Pancreas (tissue), 10 donors: ENCODE results near the gene FOS. TPM values are rescaled to one million over a fixed set of nuclear protein-coding genes. Genes with fewer than 3 reads are reported as not detected.

Experiments
- ATAC-seq, 4 donors: fragments of 200-7000 bp; cut with Tn5 transposase; one replicate each; pipeline versions ENCODE4 v1.8.0 to v1.9.1; 2020; ENCODE audit warnings: mild to moderate bottlenecking in 4 of 4, moderate library complexity in 4 of 4
- DNase-seq, 6 donors: peaks; one replicate each; pipeline ENCODE4 v3.0.0-alpha.2; 2020
- FAIRE-seq: peaks from 2 replicates; lab custom pipeline; 2012; peaks lifted over from hg19 to GRCh38; lab: Jason Lieb, UNC
- H3K27ac ChIP-seq, 4 donors: fragments of 200-600 bp; sonication (generic); 1 replicate in 3 of 4; 2 replicates in 1 of 4; pipeline versions ENCODE4 v1.5.0 to v1.8.0; 2020
- H3K27me3 ChIP-seq, 4 donors: fragments of 200-600 bp; one replicate each; pipeline ENCODE4 v1.8.0; 2021
- H3K36me3 ChIP-seq, 3 donors: fragments of 200-600 bp; sonication (generic) in 1 of 3; one replicate each; pipeline versions ENCODE4 v1.5.0 to v1.8.0; 2020 to 2021
- H3K4me1 ChIP-seq, 3 donors: fragments of 200-600 bp; one replicate each; pipeline ENCODE4 v1.8.0; 2021
- H3K4me3 ChIP-seq, 4 donors: fragments of 200-600 bp; sonication (generic) in 2 of 4; one replicate each; pipeline versions ENCODE4 v1.5.0 to v1.8.0; 2020 to 2021
- H3K9me3 ChIP-seq, 4 donors: fragments of 200-600 bp; one replicate each; pipeline ENCODE4 v1.8.0; 2021
- WGBS, 2 donors: extraction: QIAGEN DNeasy Blood & Tissue Kit; methylation state at CpG; one replicate each; pipeline ENCODE4 v1.1.7; 2013; 5-methylcytosine and 5-hydroxymethylcytosine counted together
- intact Hi-C, 3 donors: fragments of 100-400 bp; cut with DNase I; formaldehyde crosslinking; loops; one replicate each; pipeline versions ENCODE4 v1.11.1 to v1.14.2; 2022
- polyA plus RNA-seq, 2 donors: library from polyadenylated mRNA; stranded (reverse); fragments of 200-250 nt; gene quantifications; one replicate each; pipeline ENCODE4 v1.2.3, GENCODE V29; 2013
- total RNA-seq, 6 donors: library from RNA; stranded (reverse); fragmentation: NEBNext Ultra II Directional in 4 of 6; extraction: Animal tissue kit (Norgen Biotek cat#: 25700) in 4 of 6; gene quantifications; one replicate each; pipeline versions ENCODE4 v1.2.1 to v1.2.4, GENCODE V29; 2021 to 2023
- TF ChIP-seq, protein P1 (sequence below), 4 donors: fragments of 200-600 bp; sonication (generic) in 3 of 4; IDR thresholded peaks; one replicate each; pipeline versions ENCODE4 v1.5.0 to v1.8.0; 2021; ENCODE audit warnings: antibody characterized with exemption in 4 of 4
- donor health status: healthy with polysubstance abuse.
- donor health status: DM: no; HTN: no; CAD: no; lungs with moderate emphysema.
- donor health status: DM: no; HTN: no; CAD: no.
- donor health status: control.
- donor health status: control.
- donor health status: Bipolar disorder and iron deficiency.
- donor health status: DM: yes; HTN: yes; CAD: no.
- donor health status: DM: no; HTN: no; CAD: no.
- donor health status: DM: no; HTN: no; CAD: no.
- donor health status: DM: yes; HTN: yes; CAD: no.

The FOS gene
- total and polyA plus RNA-seq, 8 donors: 56.4 to 303 (median 98.2) TPM

DNA sequence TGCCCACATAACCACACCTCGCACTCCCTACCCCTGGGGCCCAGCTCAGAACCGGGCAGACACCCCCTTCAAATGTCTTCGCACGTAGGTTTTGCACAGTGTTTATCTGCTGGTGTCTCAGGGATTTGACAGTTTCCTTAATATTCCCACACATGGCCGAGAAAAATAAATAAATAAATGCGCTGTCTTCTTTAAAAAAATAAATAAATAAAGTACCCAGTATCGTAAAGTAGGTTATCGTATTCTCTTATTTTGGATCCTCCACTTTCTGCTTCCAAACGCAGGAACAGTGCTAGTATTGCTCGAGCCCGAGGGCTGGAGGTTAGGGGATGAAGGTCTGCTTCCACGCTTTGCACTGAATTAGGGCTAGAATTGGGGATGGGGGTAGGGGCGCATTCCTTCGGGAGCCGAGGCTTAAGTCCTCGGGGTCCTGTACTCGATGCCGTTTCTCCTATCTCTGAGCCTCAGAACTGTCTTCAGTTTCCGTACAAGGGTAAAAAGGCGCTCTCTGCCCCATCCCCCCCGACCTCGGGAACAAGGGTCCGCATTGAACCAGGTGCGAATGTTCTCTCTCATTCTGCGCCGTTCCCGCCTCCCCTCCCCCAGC is 710 bp upstream of the FOS start:
- peaks cover 9 to 30% (median 19%) of the 10 kb centered on the region in 3 donors for H3K4me1 ChIP-seq
- no peak for FAIRE-seq
- 0 to 1% methylated on average over 24 to 27 of the region's 27 CpGs for WGBS, 2 donors

GRCh38 chr14:75279153-75279762 is 630 bp downstream of the FOS start:
- ATAC-seq (peak; percentile 3 to 21 (median 6)), DNase-seq (peak; percentile 64 to 85 (median 75)), FAIRE-seq (no peak)
- H3K27me3 ChIP-seq: no peaks in the 10 kb centered on the region
- no peaks in the 10 kb centered on the region for H3K9me3 ChIP-seq
- H3K4me1 ChIP-seq: peaks cover 15 to 36% (median 19%) of the 10 kb centered on the region in 3 donors
- TF ChIP-seq, protein P1, sequence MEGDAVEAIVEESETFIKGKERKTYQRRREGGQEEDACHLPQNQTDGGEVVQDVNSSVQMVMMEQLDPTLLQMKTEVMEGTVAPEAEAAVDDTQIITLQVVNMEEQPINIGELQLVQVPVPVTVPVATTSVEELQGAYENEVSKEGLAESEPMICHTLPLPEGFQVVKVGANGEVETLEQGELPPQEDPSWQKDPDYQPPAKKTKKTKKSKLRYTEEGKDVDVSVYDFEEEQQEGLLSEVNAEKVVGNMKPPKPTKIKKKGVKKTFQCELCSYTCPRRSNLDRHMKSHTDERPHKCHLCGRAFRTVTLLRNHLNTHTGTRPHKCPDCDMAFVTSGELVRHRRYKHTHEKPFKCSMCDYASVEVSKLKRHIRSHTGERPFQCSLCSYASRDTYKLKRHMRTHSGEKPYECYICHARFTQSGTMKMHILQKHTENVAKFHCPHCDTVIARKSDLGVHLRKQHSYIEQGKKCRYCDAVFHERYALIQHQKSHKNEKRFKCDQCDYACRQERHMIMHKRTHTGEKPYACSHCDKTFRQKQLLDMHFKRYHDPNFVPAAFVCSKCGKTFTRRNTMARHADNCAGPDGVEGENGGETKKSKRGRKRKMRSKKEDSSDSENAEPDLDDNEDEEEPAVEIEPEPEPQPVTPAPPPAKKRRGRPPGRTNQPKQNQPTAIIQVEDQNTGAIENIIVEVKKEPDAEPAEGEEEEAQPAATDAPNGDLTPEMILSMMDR (IDR thresholded peaks at IDR 0.05): no peak
- intact Hi-C loops: no loop called here
- 0% methylated on average over 38 of the region's 38 CpGs for WGBS, 2 donors
- peak overlapping the region; percentile 99 to 100 (median 100) for H3K27ac ChIP-seq
- H3K36me3 ChIP-seq: peaks cover 0 to 18% (median 0%) of the 10 kb centered on the region in 3 donors
- peak overlapping the region; percentile 49 to 99 (median 77) for H3K4me3 ChIP-seq

More for the DNA sequence above, 710 bp upstream of the FOS start:
- ATAC-seq (peak in 1 of 4 donors; percentile 0), DNase-seq (no peak)
- H3K4me3 ChIP-seq: peak overlapping the region; percentile 29 to 99 (median 77)
- H3K27me3 ChIP-seq: no peaks in the 10 kb centered on the region
- H3K9me3 ChIP-seq: no peaks in the 10 kb centered on the region
- H3K27ac ChIP-seq: peak overlapping the region; percentile 99 to 100 (median 100)
- peaks cover 0 to 18% (median 0%) of the 10 kb centered on the region in 3 donors for H3K36me3 ChIP-seq
- TF ChIP-seq, protein P1 (IDR thresholded peaks at IDR 0.05): no peak
- intact Hi-C loops: no loop called here

DNA sequence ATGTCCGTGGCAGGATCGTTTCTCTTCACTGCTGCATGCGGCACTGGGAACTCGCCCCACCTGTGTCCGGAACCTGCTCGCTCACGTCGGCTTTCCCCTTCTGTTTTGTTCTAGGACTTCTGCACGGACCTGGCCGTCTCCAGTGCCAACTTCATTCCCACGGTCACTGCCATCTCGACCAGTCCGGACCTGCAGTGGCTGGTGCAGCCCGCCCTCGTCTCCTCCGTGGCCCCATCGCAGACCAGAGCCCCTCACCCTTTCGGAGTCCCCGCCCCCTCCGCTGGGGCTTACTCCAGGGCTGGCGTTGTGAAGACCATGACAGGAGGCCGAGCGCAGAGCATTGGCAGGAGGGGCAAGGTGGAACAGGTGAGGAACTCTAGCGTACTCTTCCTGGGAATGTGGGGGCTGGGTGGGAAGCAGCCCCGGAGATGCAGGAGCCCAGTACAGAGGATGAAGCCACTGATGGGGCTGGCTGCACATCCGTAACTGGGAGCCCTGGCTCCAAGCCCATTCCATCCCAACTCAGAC is 1.2 kb downstream of the FOS start:
- intact Hi-C loops: loop anchor here in 1 of 3 donors (10.0 kb wide), 1 partner anchor 115 kb away; no protein-coding TSS in a partner anchor
- H3K9me3 ChIP-seq: no peaks in the 10 kb centered on the region
- no peaks in the 10 kb centered on the region for H3K27me3 ChIP-seq
- 12 to 13% methylated on average over 26 of the region's 26 CpGs for WGBS, 2 donors
- ATAC-seq (no peak), FAIRE-seq (no peak), DNase-seq (peak; percentile 56 to 86 (median 68))
- peak overlapping the region; percentile 99 to 100 (median 100) for H3K27ac ChIP-seq
- H3K4me3 ChIP-seq: peak overlapping the region; percentile 49 to 99 (median 77)
- H3K36me3 ChIP-seq: peaks cover 0 to 18% (median 0%) of the 10 kb centered on the region in 3 donors
- TF ChIP-seq, protein P1 (IDR thresholded peaks at IDR 0.05): no peak
- H3K4me1 ChIP-seq: peaks cover 15 to 36% (median 19%) of the 10 kb centered on the region in 3 donors

- FAIRE-seq (no peak), ATAC-seq (no peak), DNase-seq (no peak)
- H3K4me3 ChIP-seq: peak overlapping the region; percentile 49 to 99 (median 77)
- intact Hi-C loops: loop anchor here in 1 of 3 donors (10.0 kb wide), 1 partner anchor 116 kb away; no protein-coding TSS in a partner anchor
- peak overlapping the region in 1 of 4 donors; percentile 99 for H3K27ac ChIP-seq
- peaks cover 0 to 18% (median 0%) of the 10 kb centered on the region in 3 donors for H3K36me3 ChIP-seq
- H3K27me3 ChIP-seq: no peaks in the 10 kb centered on the region
- H3K9me3 ChIP-seq: no peaks in the 10 kb centered on the region
- TF ChIP-seq, protein P1 (IDR thresholded peaks at IDR 0.05): no peak
- 91% methylated on average over 7 of the region's 7 CpGs for WGBS, 2 donors
- peaks cover 15 to 36% (median 19%) of the 10 kb centered on the region in 3 donors for H3K4me1 ChIP-seq
Measured at GRCh38 chr14:75280291-75280830, 1.7 kb downstream of the FOS start.
